Kidney epithelial cell (primary cell): Measurements from ENCODE around the gene FBRS. TPM values are rescaled to one million over a fixed set of nuclear protein-coding genes. Genes with fewer than 3 reads are reported as not detected.
A peak's percentile ranks its signal among the peaks of the same experiment; 100 is the strongest.

Experiments used
- DNase-seq: peaks from one replicate; pipeline ENCODE4 v3.0.0-alpha.2; 2010; ENCODE audit warnings: low read depth
- H3K27me3 ChIP-seq: 2 replicates; pipeline ENCODE4 v1.6.0; 2011; ENCODE audit warnings: low read length; ENCODE audit not compliant: control insufficient read depth, insufficient read depth
- H3K36me3 ChIP-seq: 2 replicates; pipeline ENCODE4 v1.5.1; 2011; ENCODE audit warnings: low read length; ENCODE audit not compliant: control insufficient read depth, insufficient read depth
- H3K4me3 ChIP-seq: 2 replicates; pipeline ENCODE4 v1.5.1; 2011; ENCODE audit warnings: low read depth, mild to moderate bottlenecking, control low read depth, low read length
- total RNA-seq: library from RNA; depleted of rRNA; stranded (reverse); fragments of >200 nt; gene quantifications from 2 replicates; pipeline ENCODE4 v1.2.3, GENCODE V29; 2015
- TF ChIP-seq, protein P1 (sequence below): IDR thresholded peaks from 2 replicates; pipeline ENCODE4 v1.5.1; 2011; ENCODE audit warnings: mild to moderate bottlenecking, moderate library complexity, low read length, control low read depth, inconsistent platforms; ENCODE audit not compliant: insufficient read depth, poor library complexity, severe bottlenecking

Gene FBRS
- total RNA-seq, 1 donor from 2014 or later, result 47.2 TPM

GRCh38 chr16:30656974-30657865, 1.0 kb upstream of the FBRS start:
- peak overlapping the region; percentile 38 for H3K4me3 ChIP-seq
- H3K36me3 ChIP-seq, result no peaks in the 10 kb centered on the region
- TF ChIP-seq, protein P1, sequence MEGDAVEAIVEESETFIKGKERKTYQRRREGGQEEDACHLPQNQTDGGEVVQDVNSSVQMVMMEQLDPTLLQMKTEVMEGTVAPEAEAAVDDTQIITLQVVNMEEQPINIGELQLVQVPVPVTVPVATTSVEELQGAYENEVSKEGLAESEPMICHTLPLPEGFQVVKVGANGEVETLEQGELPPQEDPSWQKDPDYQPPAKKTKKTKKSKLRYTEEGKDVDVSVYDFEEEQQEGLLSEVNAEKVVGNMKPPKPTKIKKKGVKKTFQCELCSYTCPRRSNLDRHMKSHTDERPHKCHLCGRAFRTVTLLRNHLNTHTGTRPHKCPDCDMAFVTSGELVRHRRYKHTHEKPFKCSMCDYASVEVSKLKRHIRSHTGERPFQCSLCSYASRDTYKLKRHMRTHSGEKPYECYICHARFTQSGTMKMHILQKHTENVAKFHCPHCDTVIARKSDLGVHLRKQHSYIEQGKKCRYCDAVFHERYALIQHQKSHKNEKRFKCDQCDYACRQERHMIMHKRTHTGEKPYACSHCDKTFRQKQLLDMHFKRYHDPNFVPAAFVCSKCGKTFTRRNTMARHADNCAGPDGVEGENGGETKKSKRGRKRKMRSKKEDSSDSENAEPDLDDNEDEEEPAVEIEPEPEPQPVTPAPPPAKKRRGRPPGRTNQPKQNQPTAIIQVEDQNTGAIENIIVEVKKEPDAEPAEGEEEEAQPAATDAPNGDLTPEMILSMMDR, result no peak
- H3K27me3 ChIP-seq, result no peaks in the 10 kb centered on the region
- no peak for DNase-seq

GRCh38 chr16:30658731-30659506, 688 bp downstream of the FBRS start:
- DNase-seq, result peak; percentile 77
- H3K4me3 ChIP-seq, result peak overlapping the region; percentile 82
- TF ChIP-seq, protein P1, result no peak
- H3K36me3 ChIP-seq, result no peaks in the 10 kb centered on the region
- H3K27me3 ChIP-seq, result no peaks in the 10 kb centered on the region

DNA sequence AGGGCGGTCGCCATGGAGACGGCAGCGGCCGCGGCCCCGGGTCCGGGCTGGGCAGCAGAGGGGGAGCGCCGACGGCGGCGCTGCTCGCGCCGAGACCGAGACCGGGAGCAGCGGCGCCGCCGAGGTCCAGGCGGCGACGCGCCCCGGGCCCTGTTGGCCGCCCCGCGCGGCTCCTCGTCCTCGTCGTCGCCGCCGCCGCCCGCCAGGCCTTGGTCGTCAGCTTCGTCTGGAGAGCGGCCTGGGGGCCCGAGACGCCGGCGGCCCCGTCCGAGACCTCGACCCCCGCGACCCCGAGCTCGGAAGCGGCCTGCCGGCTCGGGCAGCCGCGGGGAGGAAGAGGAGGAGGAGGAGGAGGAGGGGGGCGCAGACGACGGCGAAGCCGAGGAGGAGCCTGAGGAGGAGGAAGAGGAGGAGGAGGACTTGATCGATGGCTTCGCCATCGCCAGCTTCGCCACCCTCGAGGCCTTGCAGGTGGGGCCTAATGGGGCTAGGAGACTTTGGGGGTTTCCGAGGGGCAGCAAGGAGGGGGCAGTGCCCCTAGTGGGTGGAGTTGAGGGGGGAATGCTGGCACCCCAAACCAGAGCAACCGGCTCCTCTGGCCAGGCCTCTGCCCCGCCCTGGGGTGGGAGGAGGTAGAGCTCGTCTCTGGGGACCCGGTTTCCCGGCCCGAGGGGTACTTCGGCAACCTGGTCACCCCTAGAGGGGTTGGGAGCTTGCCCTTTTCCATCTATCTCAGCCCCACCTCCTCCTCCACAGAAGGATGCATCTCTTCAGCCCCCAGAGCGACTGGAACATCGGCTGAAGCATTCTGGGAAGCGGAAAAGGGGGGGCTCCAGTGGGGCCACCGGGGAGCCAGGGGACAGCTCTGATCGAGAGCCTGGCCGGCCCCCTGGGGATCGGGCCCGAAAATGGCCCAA, 1.5 kb downstream of the FBRS start:
- no peak for DNase-seq
- no peaks in the 10 kb centered on the region for H3K36me3 ChIP-seq
- peak overlapping the region; percentile 82 for H3K4me3 ChIP-seq
- no peaks in the 10 kb centered on the region for H3K27me3 ChIP-seq
- TF ChIP-seq, protein P1, result no peak

GRCh38 chr16:30660424-30661261, 2.4 kb downstream of the FBRS start:
- DNase-seq, result no peak
- Histone ChIP-seq H3K27me3 (no peaks in the 10 kb centered on the region), H3K36me3 (peaks cover 3% of the 10 kb centered on the region), H3K4me3 (peak overlapping the region; percentile 82)
- TF ChIP-seq, protein P1, result no peak

DNA sequence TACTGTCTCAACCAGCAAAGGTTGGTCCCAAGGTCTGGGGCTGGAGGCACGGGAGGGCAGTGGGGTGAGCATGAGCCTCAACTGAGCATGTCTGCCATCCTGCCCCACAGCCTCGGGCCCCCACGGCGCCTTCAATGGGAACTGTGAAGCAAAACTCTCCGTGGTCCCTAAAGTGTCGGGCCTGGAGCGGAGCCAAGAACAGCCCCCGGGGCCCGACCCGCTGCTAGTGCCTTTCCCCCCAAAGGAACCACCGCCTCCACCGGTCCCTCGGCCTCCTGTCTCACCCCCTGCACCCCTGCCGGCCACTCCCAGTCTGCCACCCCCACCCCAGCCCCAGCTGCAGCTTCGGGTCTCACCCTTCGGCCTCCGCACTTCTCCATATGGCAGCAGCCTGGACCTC, 4.2 kb downstream of the FBRS start:
- Histone ChIP-seq H3K27me3 (no peaks in the 10 kb centered on the region), H3K4me3 (no peak overlapping the region), H3K36me3 (peaks cover 3% of the 10 kb centered on the region)
- TF ChIP-seq, protein P1, result no peak
- no peak for DNase-seq
